Measurements from ENCODE around the gene ZNF436. TPM values are rescaled to one million over a fixed set of nuclear protein-coding genes. Genes with fewer than 3 reads are reported as not detected.
A peak's percentile ranks its signal among the peaks of the same experiment; 100 is the strongest.

Gene ZNF436
- total RNA-seq, 2 experiments from 2014 or later: 3.7 to 4.0 TPM

GRCh38 chr1:23341931-23342692 is 27.5 kb downstream of the ZNF436 start:
- Mint-ChIP-seq H3K27ac (peak overlapping the region; percentile 87), H3K4me1 (ENCODE audit: low read depth) (peaks cover 65% of the 10 kb centered on the region), H3K4me3 (peak overlapping the region; percentile 95), H3K9me3 (no peaks in the 10 kb centered on the region), H3K36me3 (ENCODE audit: low read depth) (peaks cover 53% of the 10 kb centered on the region), H3K27me3 (no peaks in the 10 kb centered on the region)
- Histone ChIP-seq H3K27me3 (ENCODE audit: control insufficient read depth in 1 of 2, insufficient read depth in 2 of 2, low read length in 2 of 2) (no peaks in the 10 kb centered on the region), H3K36me3 (ENCODE audit: insufficient read depth, low read length) (peaks cover 12% of the 10 kb centered on the region), H3K9me3 (ENCODE audit: control insufficient read depth in 1 of 2, insufficient read depth in 1 of 2, low read length in 2 of 2) (no peaks in the 10 kb centered on the region), H3K27ac (ENCODE audit: low read depth in 1 of 2, low read length in 2 of 2) (no peak overlapping the region), H3K4me3 (ENCODE audit: low read length) (peak overlapping the region; percentile 73), H3K4me1 (ENCODE audit: insufficient read depth, low read length) (peaks cover 12% of the 10 kb centered on the region)
- CTCF ChIA-PET: interaction anchor here (1.3 to 1.4 kb wide), 2 partner anchors 24 to 62 kb away, joined by 4 read pairs; no protein-coding TSS in a partner anchor
- intact Hi-C loops (cut with DNase I, micrococcal nuclease): loop anchor here in 1 of 2 experiments (5.0 kb wide), 1 partner anchor 60 kb away; no protein-coding TSS in a partner anchor
- TF ChIP-seq CTCF (IDR thresholded peaks at IDR 0.05): no peak
- DNase-seq (peak in 1 of 14 experiments; percentile 26), ATAC-seq (ENCODE audit: poor library complexity) (no peak)
- POLR2A ChIA-PET: interaction anchor here (1.0 to 3.1 kb wide), 2 partner anchors 26 to 155 kb away, joined by 3 to 13 read pairs; partner anchors contain the start of gene ZNF436

- H3K36me3 ChIP-seq (ENCODE audit: insufficient read depth, low read length): peaks cover 26% of the 10 kb centered on the region
- ChIA-PET CTCF (interaction anchor here (1.1 kb wide), 1 partner anchor 29 kb away, joined by 3 read pairs; no protein-coding TSS in a partner anchor), POLR2A (interaction anchor here (0.8 kb wide), 1 partner anchor 29 kb away, joined by 4 read pairs; no protein-coding TSS in a partner anchor)
- ATAC-seq (ENCODE audit: poor library complexity): no peak
- Mint-ChIP-seq H3K27me3 (no peaks in the 10 kb centered on the region), H3K9me3 (no peaks in the 10 kb centered on the region), H3K36me3 (ENCODE audit: low read depth) (peaks cover 72% of the 10 kb centered on the region), H3K4me1 (ENCODE audit: low read depth) (peaks cover 69% of the 10 kb centered on the region), H3K27ac (peak overlapping the region; percentile 87), H3K4me3 (peak overlapping the region; percentile 95)
- intact Hi-C loops (cut with DNase I, micrococcal nuclease): loop anchor here in 1 of 2 experiments (5.0 kb wide), 1 partner anchor 63 kb away; no protein-coding TSS in a partner anchor
- H3K4me1 ChIP-seq (ENCODE audit: insufficient read depth, low read length): peaks cover 5% of the 10 kb centered on the region
- no peaks in the 10 kb centered on the region for H3K27me3 ChIP-seq (ENCODE audit: control insufficient read depth in 1 of 2, insufficient read depth in 2 of 2, low read length in 2 of 2)
- no peaks in the 10 kb centered on the region for H3K9me3 ChIP-seq (ENCODE audit: control insufficient read depth in 1 of 2, insufficient read depth in 1 of 2, low read length in 2 of 2)
- TF ChIP-seq CTCF (IDR thresholded peaks at IDR 0.05): no peak
- no peak overlapping the region for H3K27ac ChIP-seq (ENCODE audit: low read depth in 1 of 2, low read length in 2 of 2)
- H3K4me3 ChIP-seq (ENCODE audit: low read length): no peak overlapping the region
- no peak for DNase-seq
Measured at GRCh38 chr1:23339632-23340031, 30.0 kb downstream of the ZNF436 start.

GRCh38 chr1:23337869-23338268 is 31.8 kb downstream of the ZNF436 start:
- H3K27me3 ChIP-seq (ENCODE audit: control insufficient read depth in 1 of 2, insufficient read depth in 2 of 2, low read length in 2 of 2): no peaks in the 10 kb centered on the region
- H3K4me3 ChIP-seq (ENCODE audit: low read length): no peak overlapping the region
- H3K4me1 ChIP-seq (ENCODE audit: insufficient read depth, low read length): peaks cover 4% of the 10 kb centered on the region
- TF ChIP-seq CTCF (IDR thresholded peaks at IDR 0.05): no peak
- H3K27ac Mint-ChIP-seq: peak overlapping the region; percentile 59
- ATAC-seq (ENCODE audit: poor library complexity) (no peak), DNase-seq (no peak)
- peaks cover 67% of the 10 kb centered on the region for H3K4me1 Mint-ChIP-seq (ENCODE audit: low read depth)
- H3K9me3 Mint-ChIP-seq: no peaks in the 10 kb centered on the region
- no peaks in the 10 kb centered on the region for H3K27me3 Mint-ChIP-seq
- H3K4me3 Mint-ChIP-seq: peak overlapping the region; percentile 6
- ChIA-PET POLR2A (no interaction called here), CTCF (interaction anchor here (1.5 kb wide), 1 partner anchor 19 kb away, joined by 6 read pairs; no protein-coding TSS in a partner anchor)
- H3K9me3 ChIP-seq (ENCODE audit: control insufficient read depth in 1 of 2, insufficient read depth in 1 of 2, low read length in 2 of 2): no peaks in the 10 kb centered on the region
- H3K36me3 Mint-ChIP-seq (ENCODE audit: low read depth): peaks cover 73% of the 10 kb centered on the region
- H3K27ac ChIP-seq (ENCODE audit: low read depth in 1 of 2, low read length in 2 of 2): no peak overlapping the region
- H3K36me3 ChIP-seq (ENCODE audit: insufficient read depth, low read length): peaks cover 40% of the 10 kb centered on the region
- intact Hi-C loops (cut with DNase I, micrococcal nuclease): no loop called here

Data from CD4-positive, alpha-beta T cell (primary cell).